Measurements from ENCODE around the gene KRT82.
"Not testable (repeated sequence)": the region's sequence is repeated elsewhere in the genome, so short reads cannot be mapped to it uniquely, and the experiment has no call there.

The KRT82 gene

GRCh38 chr12:52410589-52411248 is 4.6 kb upstream of the KRT82 start:
- DNase-seq (ENCODE audit: low read depth): not testable (repeated sequence)

- DNase-seq (ENCODE audit: low read depth): no peak
These were observed 1.8 kb upstream of the KRT82 start for GRCh38 chr12:52407918-52408317.

GRCh38 chr12:52404951-52405350 is 1.2 kb downstream of the KRT82 start:
- DNase-seq (ENCODE audit: low read depth): no peak

- no peak for DNase-seq (ENCODE audit: low read depth)
These were observed 2.6 kb downstream of the KRT82 start for GRCh38 chr12:52403561-52403960.

- DNase-seq (ENCODE audit: low read depth): no peak
These were observed 3.1 kb downstream of the KRT82 start for GRCh38 chr12:52402873-52403540.

GRCh38 chr12:52402377-52402776 is 3.8 kb downstream of the KRT82 start:
- no peak for DNase-seq (ENCODE audit: low read depth)

GRCh38 chr12:52401926-52402325 is 4.2 kb downstream of the KRT82 start:
- no peak for DNase-seq (ENCODE audit: low read depth)

GRCh38 chr12:52401526-52401925 is 4.6 kb downstream of the KRT82 start:
- DNase-seq (ENCODE audit: low read depth): no peak

GRCh38 chr12:52400906-52401305 is 5.2 kb downstream of the KRT82 start:
- no peak for DNase-seq (ENCODE audit: low read depth)

- DNase-seq (ENCODE audit: low read depth): no peak
These were observed 6.4 kb downstream of the KRT82 start for GRCh38 chr12:52399756-52400155.

GRCh38 chr12:52398176-52398575 is 8.0 kb downstream of the KRT82 start:
- no peak for DNase-seq (ENCODE audit: low read depth)

GRCh38 chr12:52396656-52397055 is 9.5 kb downstream of the KRT82 start:
- no peak for DNase-seq (ENCODE audit: low read depth)

GRCh38 chr12:52395761-52396434 is 10.2 kb downstream of the KRT82 start:
- DNase-seq (ENCODE audit: low read depth): no peak

- no peak for DNase-seq (ENCODE audit: low read depth)
These were observed 11.2 kb downstream of the KRT82 start for GRCh38 chr12:52394836-52395405.

- DNase-seq (ENCODE audit: low read depth): no peak
These were observed 13.6 kb downstream of the KRT82 start for GRCh38 chr12:52392465-52393007.

- no peak for DNase-seq (ENCODE audit: low read depth)
These were observed 14.5 kb downstream of the KRT82 start for GRCh38 chr12:52391618-52392002.

GRCh38 chr12:52390739-52391617 is 15.2 kb downstream of the KRT82 start:
- no peak for DNase-seq (ENCODE audit: low read depth)

- no peak for DNase-seq (ENCODE audit: low read depth)
These were observed 16.6 kb downstream of the KRT82 start for GRCh38 chr12:52389313-52390207.

- no peak for DNase-seq (ENCODE audit: low read depth)
These were observed 18.3 kb downstream of the KRT82 start for GRCh38 chr12:52387859-52388258.

- no peak for DNase-seq (ENCODE audit: low read depth)
These were observed 20.9 kb downstream of the KRT82 start, which contains the start of gene KRT84 for GRCh38 chr12:52385226-52385702. TSS of gene KRT84 (minus strand) at chr12:52385652. CDS start at chr12:52385585, 67 bp downstream.
